Nephron progenitor cell (in vitro differentiated cells): ENCODE data around the gene CHST12.
A peak's percentile ranks its signal among the peaks of the same experiment; 100 is the strongest.

Source experiments
- DNase-seq: peaks from one replicate; pipeline ENCODE4 v3.0.0; 2021
- H3K27ac Mint-ChIP-seq: 2 replicates; pipeline ENCODE4 v1.8.0; 2021; ENCODE audit warnings: mild to moderate bottlenecking, moderate library complexity, mixed read lengths
- H3K27me3 Mint-ChIP-seq: 2 replicates; pipeline ENCODE4 v1.8.0; 2021; ENCODE audit warnings: mild to moderate bottlenecking, low read depth, mixed read lengths; ENCODE audit not compliant: poor library complexity
- H3K36me3 Mint-ChIP-seq: 2 replicates; pipeline ENCODE4 v1.8.0; 2021; ENCODE audit warnings: low read depth, mixed read lengths
- H3K4me1 Mint-ChIP-seq: 2 replicates; pipeline ENCODE4 v1.8.0; 2021; ENCODE audit warnings: mixed read lengths
- H3K4me3 Mint-ChIP-seq: 2 replicates; pipeline ENCODE4 v1.8.0; 2021; ENCODE audit warnings: mild to moderate bottlenecking, moderate library complexity, mixed read lengths
- H3K9me3 Mint-ChIP-seq: 2 replicates; pipeline ENCODE4 v1.8.0; 2021; ENCODE audit warnings: mild to moderate bottlenecking, moderate library complexity, mixed read lengths
- TF ChIP-seq, protein P1 (sequence below): fragments of 200-600 bp; sonication (generic); IDR thresholded peaks from 2 replicates; pipeline ENCODE4 v1.5.0; 2021; ENCODE audit warnings: antibody characterized with exemption

The CHST12 gene

DNA sequence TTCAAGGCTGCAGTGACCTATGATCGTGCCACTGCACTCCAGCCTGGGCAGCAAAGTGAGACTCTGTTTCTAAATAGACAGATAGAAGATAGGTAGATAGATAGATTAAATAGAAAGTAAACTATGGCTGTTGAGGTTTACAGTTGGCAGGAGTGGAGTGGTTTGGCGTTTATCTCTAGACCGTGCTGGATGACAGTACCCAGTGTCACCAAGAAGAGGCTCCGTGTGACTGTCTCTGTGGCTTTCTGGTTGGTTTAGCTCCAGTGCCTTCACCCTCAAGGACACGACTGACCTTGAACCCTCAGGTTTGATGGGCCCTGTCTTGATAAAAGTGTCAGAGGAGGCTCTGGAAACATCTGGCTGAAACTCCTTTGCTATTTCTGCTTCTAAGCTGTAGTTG lies 31.7 kb downstream of the CHST12 start:
- peaks cover 55% of the 10 kb centered on the region for H3K36me3 Mint-ChIP-seq
- no peak for DNase-seq
- peaks cover 16% of the 10 kb centered on the region for H3K9me3 Mint-ChIP-seq
- TF ChIP-seq, protein P1, sequence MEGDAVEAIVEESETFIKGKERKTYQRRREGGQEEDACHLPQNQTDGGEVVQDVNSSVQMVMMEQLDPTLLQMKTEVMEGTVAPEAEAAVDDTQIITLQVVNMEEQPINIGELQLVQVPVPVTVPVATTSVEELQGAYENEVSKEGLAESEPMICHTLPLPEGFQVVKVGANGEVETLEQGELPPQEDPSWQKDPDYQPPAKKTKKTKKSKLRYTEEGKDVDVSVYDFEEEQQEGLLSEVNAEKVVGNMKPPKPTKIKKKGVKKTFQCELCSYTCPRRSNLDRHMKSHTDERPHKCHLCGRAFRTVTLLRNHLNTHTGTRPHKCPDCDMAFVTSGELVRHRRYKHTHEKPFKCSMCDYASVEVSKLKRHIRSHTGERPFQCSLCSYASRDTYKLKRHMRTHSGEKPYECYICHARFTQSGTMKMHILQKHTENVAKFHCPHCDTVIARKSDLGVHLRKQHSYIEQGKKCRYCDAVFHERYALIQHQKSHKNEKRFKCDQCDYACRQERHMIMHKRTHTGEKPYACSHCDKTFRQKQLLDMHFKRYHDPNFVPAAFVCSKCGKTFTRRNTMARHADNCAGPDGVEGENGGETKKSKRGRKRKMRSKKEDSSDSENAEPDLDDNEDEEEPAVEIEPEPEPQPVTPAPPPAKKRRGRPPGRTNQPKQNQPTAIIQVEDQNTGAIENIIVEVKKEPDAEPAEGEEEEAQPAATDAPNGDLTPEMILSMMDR = no peak
- H3K27ac Mint-ChIP-seq = peak overlapping the region; percentile 54
- peaks cover 31% of the 10 kb centered on the region for H3K4me1 Mint-ChIP-seq
- no peaks in the 10 kb centered on the region for H3K27me3 Mint-ChIP-seq
- H3K4me3 Mint-ChIP-seq = no peak overlapping the region

DNA sequence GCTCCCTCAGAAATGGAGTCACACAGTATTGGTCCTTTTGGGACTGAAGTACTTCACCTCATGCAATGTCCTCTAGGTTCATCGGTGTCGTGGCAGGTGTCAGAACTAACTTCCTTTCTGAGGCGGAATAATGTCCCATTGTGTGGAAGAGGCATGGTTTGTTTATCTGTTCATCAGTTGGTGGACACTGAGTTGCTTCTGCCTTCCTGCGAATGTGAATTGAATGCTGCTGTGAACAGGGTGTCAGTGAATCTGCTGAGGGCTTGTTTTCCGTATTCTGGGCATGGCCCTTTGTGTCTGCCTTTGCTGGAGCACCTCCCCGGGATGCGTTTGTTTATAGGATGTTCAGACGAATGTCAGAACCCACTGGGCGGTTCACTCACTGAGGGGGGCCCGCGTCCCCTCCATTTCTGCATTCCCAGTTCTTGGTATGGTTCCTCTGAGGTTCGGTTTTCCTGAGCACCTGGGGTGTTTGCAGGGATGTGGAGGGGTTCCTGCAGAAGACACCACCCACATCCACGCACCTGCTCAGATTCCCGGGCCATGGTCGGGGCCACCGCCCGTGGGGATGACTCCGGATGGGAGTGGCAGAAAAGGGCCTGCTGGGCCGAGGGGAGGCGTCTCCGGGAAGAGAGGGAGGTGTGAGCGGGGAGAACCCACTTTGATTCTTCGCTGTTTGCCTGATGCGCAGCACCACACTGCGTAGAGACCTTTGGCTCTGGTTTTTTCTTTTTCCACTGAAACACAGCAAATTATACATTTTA lies 33.1 kb downstream of the CHST12 start:
- TF ChIP-seq, protein P1 = no peak
- Mint-ChIP-seq H3K4me1 (peaks cover 45% of the 10 kb centered on the region), H3K27me3 (peaks cover 4% of the 10 kb centered on the region), H3K9me3 (peaks cover 4% of the 10 kb centered on the region), H3K4me3 (no peak overlapping the region), H3K27ac (no peak overlapping the region), H3K36me3 (peaks cover 47% of the 10 kb centered on the region)
- no peak for DNase-seq

DNA sequence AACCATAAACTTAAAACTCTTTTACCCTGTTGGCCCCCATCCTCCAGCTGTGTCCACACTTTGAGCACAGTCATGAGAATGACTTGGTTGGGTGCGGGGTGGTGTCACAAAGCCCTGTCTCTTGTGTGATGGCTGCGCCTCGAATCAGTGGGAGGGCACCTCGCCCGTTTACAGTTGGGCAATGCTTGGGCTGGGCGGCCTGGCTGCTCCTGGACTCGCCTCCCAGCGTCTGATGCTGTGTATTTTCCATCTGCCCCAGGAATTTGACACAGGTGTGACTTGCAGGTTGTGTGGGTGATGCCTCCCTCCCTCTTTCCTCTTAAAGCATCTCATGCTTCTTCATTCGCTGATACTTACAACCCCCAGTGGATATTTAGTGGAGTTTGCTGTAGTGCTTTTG lies 33.7 kb downstream of the CHST12 start:
- H3K36me3 Mint-ChIP-seq = peaks cover 47% of the 10 kb centered on the region
- TF ChIP-seq, protein P1 = no peak
- H3K4me1 Mint-ChIP-seq = peaks cover 51% of the 10 kb centered on the region
- no peak for DNase-seq
- H3K27ac Mint-ChIP-seq = no peak overlapping the region
- no peaks in the 10 kb centered on the region for H3K9me3 Mint-ChIP-seq
- H3K4me3 Mint-ChIP-seq = no peak overlapping the region
- peaks cover 4% of the 10 kb centered on the region for H3K27me3 Mint-ChIP-seq

DNA sequence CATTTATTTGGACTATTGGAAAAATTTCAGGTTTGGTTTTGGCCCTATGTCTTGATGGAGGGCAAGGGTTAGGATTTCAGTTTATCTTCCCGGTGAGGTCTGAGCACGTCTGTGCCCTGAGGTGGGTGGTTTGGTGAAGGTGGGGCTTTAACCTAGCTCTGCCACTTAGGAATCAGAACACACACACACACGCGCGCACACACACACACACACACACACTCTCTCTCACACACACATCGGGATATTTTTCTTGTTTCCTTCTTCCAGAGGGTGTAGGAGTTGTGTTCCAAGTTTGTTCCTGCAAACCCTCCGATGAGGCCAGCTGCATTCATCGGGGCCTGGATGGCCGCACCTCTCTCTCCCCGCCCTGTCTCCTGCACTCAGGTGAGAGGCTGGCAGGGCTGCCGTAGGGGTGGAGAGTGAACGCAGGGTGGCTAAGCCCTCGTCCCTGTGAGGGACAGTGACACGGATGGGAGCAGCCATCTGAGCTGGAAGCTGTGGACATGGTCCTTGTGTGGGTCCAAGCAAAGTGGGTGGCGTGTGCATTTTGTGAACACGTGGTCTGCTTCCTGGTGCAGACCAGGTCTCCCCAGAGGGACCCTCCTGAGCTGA lies 34.2 kb downstream of the CHST12 start:
- Mint-ChIP-seq H3K36me3 (peaks cover 45% of the 10 kb centered on the region), H3K9me3 (no peaks in the 10 kb centered on the region), H3K27me3 (peaks cover 4% of the 10 kb centered on the region), H3K27ac (no peak overlapping the region), H3K4me1 (peaks cover 52% of the 10 kb centered on the region), H3K4me3 (no peak overlapping the region)
- TF ChIP-seq, protein P1 = no peak
- no peak for DNase-seq

DNA sequence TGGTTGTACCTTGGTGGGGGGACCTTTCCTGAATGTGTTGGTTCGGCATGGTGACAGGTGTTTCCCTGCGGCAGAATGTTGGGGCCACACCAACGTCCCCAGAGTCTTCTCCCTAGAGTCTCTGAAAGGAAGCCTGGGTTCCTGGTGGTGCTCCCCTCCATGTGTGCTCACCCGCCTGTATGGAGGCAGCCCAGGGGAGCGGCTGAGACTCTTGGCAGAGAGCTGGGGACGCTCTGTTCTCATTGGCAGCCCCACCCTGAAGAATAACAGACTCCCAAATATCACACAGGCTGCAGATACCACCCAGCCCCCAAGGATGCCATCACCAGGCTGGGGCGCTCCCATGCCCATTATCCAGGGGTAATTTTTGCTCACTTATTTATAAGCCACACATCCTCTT lies 34.8 kb downstream of the CHST12 start:
- no peak overlapping the region for H3K4me3 Mint-ChIP-seq
- H3K27me3 Mint-ChIP-seq = peaks cover 4% of the 10 kb centered on the region
- H3K27ac Mint-ChIP-seq = no peak overlapping the region
- no peaks in the 10 kb centered on the region for H3K9me3 Mint-ChIP-seq
- peaks cover 52% of the 10 kb centered on the region for H3K4me1 Mint-ChIP-seq
- peaks cover 43% of the 10 kb centered on the region for H3K36me3 Mint-ChIP-seq
- TF ChIP-seq, protein P1 = no peak
- DNase-seq = no peak

DNA sequence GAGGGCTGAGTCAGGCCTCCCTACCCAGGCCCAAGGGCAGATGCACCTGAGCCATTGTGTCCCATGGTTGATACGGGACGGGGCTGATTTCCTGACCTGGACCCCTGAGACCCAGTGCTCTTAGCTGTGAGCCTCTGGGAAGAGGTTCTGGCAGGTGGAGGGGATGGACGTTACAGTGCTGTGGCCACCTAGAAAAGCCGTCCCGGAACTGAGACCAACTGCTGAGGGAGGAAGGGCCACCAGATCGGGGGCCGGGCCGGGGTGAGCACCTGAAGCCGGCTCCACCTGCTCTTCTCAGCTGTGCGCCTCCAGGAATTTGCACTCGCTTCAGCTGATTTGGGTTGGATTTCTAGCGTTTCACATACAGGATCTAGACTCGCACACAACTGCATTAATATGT lies 35.4 kb downstream of the CHST12 start:
- peaks cover 52% of the 10 kb centered on the region for H3K4me1 Mint-ChIP-seq
- no peak for DNase-seq
- H3K9me3 Mint-ChIP-seq = no peaks in the 10 kb centered on the region
- H3K27ac Mint-ChIP-seq = no peak overlapping the region
- peaks cover 4% of the 10 kb centered on the region for H3K27me3 Mint-ChIP-seq
- H3K36me3 Mint-ChIP-seq = peaks cover 38% of the 10 kb centered on the region
- no peak overlapping the region for H3K4me3 Mint-ChIP-seq
- TF ChIP-seq, protein P1 = no peak
